Chondrocyte (in vitro differentiated cells): ENCODE results near the gene RNF121. TPM values are rescaled to one million over a fixed set of nuclear protein-coding genes. Genes with fewer than 3 reads are reported as not detected.

Experiments used
- DNase-seq: peaks from one replicate; pipeline ENCODE4 v3.0.0; 2021; ENCODE audit warnings: mixed read lengths, low spot score
- H3K27ac Mint-ChIP-seq: one replicate; pipeline ENCODE4 v1.8.0; 2021; ENCODE audit warnings: mild to moderate bottlenecking, moderate library complexity, mixed read lengths; ENCODE audit not compliant: unreplicated experiment
- H3K27me3 Mint-ChIP-seq: 2 replicates; pipeline ENCODE4 v1.8.0; 2021; ENCODE audit warnings: low read depth, mixed read lengths
- H3K36me3 Mint-ChIP-seq: 2 replicates; pipeline ENCODE4 v1.8.0; 2021; ENCODE audit warnings: low read depth, mixed read lengths
- H3K4me1 Mint-ChIP-seq: 2 replicates; pipeline ENCODE4 v1.8.0; 2021; ENCODE audit warnings: low read depth, mild to moderate bottlenecking, mixed read lengths
- H3K4me3 Mint-ChIP-seq: one replicate; pipeline ENCODE4 v1.8.0; 2021; ENCODE audit warnings: mild to moderate bottlenecking, moderate library complexity, mixed read lengths; ENCODE audit not compliant: unreplicated experiment
- H3K9me3 Mint-ChIP-seq: 2 replicates; pipeline ENCODE4 v1.8.0; 2021; ENCODE audit warnings: low read depth, mixed read lengths
- total RNA-seq: library from RNA; stranded (reverse); gene quantifications from 3 replicates; pipeline ENCODE4 v1.2.1, GENCODE V29; 2021
- TF ChIP-seq, protein P1 (sequence below): fragments of 200-600 bp; sonication (generic); IDR thresholded peaks from 2 replicates; pipeline ENCODE4 v1.5.0; 2021; ENCODE audit warnings: antibody characterized with exemption, mild to moderate bottlenecking, moderate library complexity

Gene RNF121
- total RNA-seq, 1 donor from 2014 or later: 64.2 TPM

DNA sequence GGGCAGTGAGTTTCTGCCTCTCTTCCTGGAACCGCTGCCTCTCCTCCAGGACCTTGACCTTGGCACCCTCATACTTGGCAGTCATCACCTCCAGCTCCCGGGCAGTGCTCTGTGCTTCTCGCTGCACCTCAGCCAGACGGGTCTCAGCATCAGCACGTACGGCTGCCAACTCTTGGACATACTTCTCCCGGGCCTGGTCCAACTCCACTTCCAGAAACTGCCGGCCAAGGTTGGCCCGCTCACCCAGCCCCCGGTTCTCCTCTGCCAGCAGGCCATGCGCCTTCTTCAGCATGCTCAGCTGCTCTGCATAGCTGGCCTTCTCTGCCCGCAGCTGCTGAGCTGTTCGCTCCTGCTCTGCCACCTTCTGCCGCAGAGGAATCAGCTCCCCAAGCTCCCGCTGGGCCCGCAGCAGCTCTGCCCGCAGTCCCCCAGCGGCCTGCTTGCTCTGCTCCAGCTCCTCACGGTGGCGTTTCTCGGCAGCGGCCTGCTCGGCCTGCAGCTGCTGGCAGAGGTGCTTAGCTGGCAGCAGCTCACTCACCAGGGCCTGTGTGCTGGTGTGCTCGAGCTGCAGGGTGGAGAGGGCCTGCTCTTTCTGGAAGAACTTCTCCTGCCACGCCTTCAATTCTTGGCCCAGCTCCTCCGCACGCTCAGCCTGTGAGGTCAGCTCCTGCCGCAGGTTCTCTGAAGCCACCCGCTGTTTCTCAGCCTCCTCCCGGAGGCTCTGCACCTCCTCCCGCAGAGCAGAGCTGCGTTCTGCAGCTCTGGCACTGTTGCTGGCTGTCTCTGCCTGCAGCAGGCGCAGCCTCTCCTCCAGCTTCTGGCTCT is 84.3 kb downstream of the RNF121 start:
- no peaks in the 10 kb centered on the region for H3K9me3 Mint-ChIP-seq
- no peak overlapping the region for H3K4me3 Mint-ChIP-seq
- H3K27me3 Mint-ChIP-seq: no peaks in the 10 kb centered on the region
- peaks cover 8% of the 10 kb centered on the region for H3K4me1 Mint-ChIP-seq
- DNase-seq: no peak
- TF ChIP-seq, protein P1, sequence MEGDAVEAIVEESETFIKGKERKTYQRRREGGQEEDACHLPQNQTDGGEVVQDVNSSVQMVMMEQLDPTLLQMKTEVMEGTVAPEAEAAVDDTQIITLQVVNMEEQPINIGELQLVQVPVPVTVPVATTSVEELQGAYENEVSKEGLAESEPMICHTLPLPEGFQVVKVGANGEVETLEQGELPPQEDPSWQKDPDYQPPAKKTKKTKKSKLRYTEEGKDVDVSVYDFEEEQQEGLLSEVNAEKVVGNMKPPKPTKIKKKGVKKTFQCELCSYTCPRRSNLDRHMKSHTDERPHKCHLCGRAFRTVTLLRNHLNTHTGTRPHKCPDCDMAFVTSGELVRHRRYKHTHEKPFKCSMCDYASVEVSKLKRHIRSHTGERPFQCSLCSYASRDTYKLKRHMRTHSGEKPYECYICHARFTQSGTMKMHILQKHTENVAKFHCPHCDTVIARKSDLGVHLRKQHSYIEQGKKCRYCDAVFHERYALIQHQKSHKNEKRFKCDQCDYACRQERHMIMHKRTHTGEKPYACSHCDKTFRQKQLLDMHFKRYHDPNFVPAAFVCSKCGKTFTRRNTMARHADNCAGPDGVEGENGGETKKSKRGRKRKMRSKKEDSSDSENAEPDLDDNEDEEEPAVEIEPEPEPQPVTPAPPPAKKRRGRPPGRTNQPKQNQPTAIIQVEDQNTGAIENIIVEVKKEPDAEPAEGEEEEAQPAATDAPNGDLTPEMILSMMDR: no peak
- H3K27ac Mint-ChIP-seq: peak overlapping the region; percentile 55
- H3K36me3 Mint-ChIP-seq: peaks cover 46% of the 10 kb centered on the region

DNA sequence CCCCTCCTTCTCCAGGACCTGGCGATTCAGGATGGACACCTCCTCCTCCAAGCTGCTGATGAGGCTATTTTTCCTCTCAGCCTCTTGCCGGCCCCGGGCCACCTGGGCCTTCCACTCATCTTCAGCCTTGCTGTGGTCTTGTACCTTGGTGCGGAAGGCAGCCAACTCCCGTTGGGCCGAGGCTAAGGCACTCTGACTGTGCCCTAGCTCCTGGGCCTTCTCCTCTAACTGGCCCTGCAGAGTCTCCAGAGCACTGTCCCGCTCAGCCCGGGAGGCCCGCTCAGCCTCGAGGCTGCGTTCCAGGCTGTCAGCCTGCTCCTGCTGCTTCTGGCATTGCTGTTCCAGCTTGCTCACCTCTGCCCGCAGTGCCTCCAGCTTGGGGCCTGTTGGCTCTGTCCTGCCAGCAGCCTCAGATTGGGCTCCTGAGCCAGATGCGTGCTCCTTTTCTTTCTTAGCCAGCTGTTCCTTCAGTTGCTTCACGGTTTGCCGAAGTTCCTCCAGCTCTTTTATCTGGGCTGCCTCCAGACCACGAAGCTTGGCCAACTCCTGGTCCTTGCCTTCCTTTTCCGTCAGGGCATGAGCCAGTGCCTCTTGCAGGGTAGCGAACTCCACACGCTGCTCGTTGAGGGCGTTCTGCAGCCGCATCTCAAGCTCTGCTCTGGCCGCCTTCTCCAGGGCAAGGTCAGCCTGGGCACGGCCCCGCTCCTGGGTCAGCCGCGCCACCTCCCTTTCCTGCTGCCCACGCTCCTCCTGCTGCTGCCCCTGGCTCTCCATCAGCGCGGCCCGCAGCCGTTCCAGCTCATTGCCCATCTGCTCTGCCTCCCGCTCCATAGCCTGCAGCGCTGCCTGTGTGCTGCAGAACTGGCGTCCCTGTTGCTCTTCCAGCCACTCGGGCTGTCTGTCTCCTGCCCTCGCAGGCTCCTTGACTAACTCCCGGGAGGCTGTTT is 85.2 kb downstream of the RNF121 start:
- DNase-seq: no peak
- Mint-ChIP-seq H3K4me3 (no peak overlapping the region), H3K36me3 (peaks cover 56% of the 10 kb centered on the region), H3K27me3 (no peaks in the 10 kb centered on the region), H3K9me3 (no peaks in the 10 kb centered on the region), H3K4me1 (peaks cover 8% of the 10 kb centered on the region), H3K27ac (peak overlapping the region; percentile 55)
- TF ChIP-seq, protein P1: no peak

DNA sequence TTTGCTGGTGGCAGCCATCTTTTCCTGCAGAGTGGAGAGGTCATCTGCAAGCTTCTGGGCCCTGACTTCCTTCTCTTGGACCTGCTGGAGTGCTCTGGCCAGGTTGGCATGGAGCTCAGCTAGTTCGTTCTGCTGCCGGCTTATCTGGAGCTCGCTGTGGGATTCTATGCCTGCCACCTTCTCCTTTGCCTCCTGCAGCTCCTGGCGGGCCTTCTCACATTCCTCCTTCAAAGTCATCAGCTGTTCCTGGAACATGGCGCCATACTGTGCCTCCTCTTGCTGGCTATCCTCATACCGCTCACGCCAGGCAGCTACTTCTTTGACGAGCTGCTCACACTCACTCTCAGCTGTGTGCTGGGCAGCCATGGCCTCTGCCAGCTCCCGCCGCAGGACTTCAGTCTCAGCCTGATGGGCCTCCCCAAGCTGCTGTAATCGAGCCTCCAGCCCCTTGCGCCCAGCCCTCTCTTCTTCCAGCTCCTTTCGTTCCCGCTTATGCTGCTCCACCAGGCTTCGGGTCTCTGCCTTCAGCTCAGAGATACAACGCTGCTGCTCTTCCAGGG is 86.0 kb downstream of the RNF121 start:
- H3K4me3 Mint-ChIP-seq: no peak overlapping the region
- peaks cover 57% of the 10 kb centered on the region for H3K36me3 Mint-ChIP-seq

DNA sequence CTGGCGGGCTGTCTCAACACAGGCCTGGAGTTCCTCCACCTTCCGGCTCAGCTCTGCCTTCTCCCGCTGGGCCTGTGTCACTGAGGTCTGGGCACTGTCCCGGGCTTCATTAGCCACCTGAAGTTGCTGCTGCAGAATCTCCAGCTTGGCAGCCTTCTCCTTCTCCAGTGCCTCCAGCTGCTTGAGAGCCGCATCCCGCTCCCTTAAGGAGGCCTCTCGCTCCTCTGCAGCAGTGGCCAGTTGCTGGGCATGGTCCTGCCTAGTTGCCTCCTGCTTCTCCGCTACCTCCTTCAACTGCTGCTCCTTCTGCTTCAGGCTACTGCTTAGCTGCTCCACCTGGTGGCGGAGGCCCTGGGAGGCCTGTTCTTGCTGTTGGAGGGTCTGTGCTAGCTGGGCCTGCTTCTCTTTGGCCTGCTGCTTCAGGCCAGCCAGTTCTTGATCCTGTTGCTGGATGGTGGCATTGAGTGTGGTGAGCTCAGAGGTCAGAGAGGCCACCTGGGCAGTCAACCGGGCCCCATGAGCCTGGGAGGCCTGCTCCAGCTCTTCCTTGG is 86.7 kb downstream of the RNF121 start:
- H3K27ac Mint-ChIP-seq: no peak overlapping the region

More for the DNA sequence above, 86.0 kb downstream of the RNF121 start:
- H3K27me3 Mint-ChIP-seq: no peaks in the 10 kb centered on the region
- TF ChIP-seq, protein P1: no peak
- peaks cover 8% of the 10 kb centered on the region for H3K4me1 Mint-ChIP-seq
- DNase-seq: no peak
- H3K9me3 Mint-ChIP-seq: no peaks in the 10 kb centered on the region
- peak overlapping the region; percentile 66 for H3K27ac Mint-ChIP-seq

More for the DNA sequence above, 86.7 kb downstream of the RNF121 start:
- TF ChIP-seq, protein P1: peak; percentile 71
- peaks cover 62% of the 10 kb centered on the region for H3K36me3 Mint-ChIP-seq
- no peaks in the 10 kb centered on the region for H3K9me3 Mint-ChIP-seq
- no peaks in the 10 kb centered on the region for H3K27me3 Mint-ChIP-seq
- H3K4me3 Mint-ChIP-seq: no peak overlapping the region
- peaks cover 8% of the 10 kb centered on the region for H3K4me1 Mint-ChIP-seq
- no peak for DNase-seq
